Gastrocnemius medialis (tissue), 4 donors: Measurements from ENCODE around the gene PCCA.

Experiments
- CTCF ChIP-seq, 5 experiments: fragments of 450-650 bp in 3 of 5; fragments of 200-600 bp in 2 of 5; sonication (generic) in 2 of 5; IDR thresholded peaks in 4 of 5; conservative IDR thresholded peaks in 1 of 5; 1 replicate in 4 of 5; 2 replicates in 1 of 5; pipeline ENCODE4 v1.5.1; 2016 to 2019; ENCODE audit warnings: antibody characterized with exemption in 5 of 5, mild to moderate bottlenecking in 3 of 5, moderate library complexity in 3 of 5
- POLR2A ChIP-seq, 2 donors: fragments of 450-650 bp; IDR thresholded peaks; one replicate each; pipeline ENCODE4 v1.6.1; 2017; ENCODE audit warnings: antibody characterized with exemption in 2 of 2, mild to moderate bottlenecking in 2 of 2, moderate library complexity in 2 of 2

GRCh38 chr13:100147825-100148224 is 58.9 kb downstream of the PCCA start:
- no peak for TF ChIP-seq CTCF (IDR thresholded peaks at IDR 0.05 in 4 of 5, conservative IDR thresholded peaks at IDR 0.05 in 1 of 5)
- no peak for TF ChIP-seq POLR2A (IDR thresholded peaks at IDR 0.05)
